GM19397 (cell line): ENCODE measurements around the gene DZIP3.
"Not testable (repeated sequence)": the region's sequence is repeated elsewhere in the genome, so short reads cannot be mapped to it uniquely, and the experiment has no call there.

Source experiments
- ATAC-seq: cut with Tn5 transposase; IDR thresholded peaks from one replicate; pipeline ENCODE4 v1.9.1; 2021; ENCODE audit warnings: mild to moderate bottlenecking, moderate library complexity; ENCODE audit not compliant: unreplicated experiment

The DZIP3 gene

DNA sequence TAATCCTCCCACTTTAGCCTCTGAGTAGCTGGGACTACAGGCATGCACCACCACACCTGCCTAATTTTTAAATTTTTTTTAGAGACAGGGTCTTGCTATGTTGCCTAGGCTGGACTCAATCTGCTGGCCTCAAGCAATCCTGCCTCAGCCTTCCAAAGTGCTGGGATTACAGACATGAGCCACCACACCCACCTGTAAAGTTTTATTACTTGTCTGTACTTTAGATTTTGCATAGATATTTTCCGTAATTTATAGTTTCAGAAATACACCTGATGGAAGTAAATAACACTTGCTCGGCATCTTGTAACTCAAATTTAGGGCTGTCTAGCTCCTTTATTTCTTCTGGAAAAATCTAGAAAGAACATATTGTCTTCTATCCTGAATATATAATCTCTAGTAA lies 5.8 kb downstream of the DZIP3 start:
- ATAC-seq: no peak

DNA sequence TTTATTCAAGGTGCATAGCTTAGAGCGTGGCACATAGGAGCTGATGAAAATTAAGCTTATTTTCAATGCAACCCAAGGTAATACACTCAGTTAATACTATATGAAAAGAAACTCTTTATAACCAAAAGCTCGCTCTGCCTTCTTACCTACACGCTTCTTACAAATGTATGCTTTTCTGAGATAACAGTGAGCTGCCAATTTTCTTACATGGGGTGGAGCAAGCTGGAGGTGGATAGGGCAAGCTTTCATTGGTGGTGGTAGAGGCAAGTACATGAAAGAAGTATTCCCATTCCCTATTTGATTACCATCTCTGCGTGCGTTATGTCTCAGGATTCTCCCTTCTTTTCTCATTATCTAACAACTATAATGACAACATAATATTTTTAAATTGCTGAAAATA lies 8.9 kb downstream of the DZIP3 start:
- no peak for ATAC-seq

- ATAC-seq: no peak
Observed at GRCh38 chr3:108599677-108600409, 10.3 kb downstream of the DZIP3 start.

- peak; percentile 83 for ATAC-seq
Observed at GRCh38 chr3:108602249-108602934, 12.9 kb downstream of the DZIP3 start.

GRCh38 chr3:108602935-108603294 lies 13.4 kb downstream of the DZIP3 start:
- no peak for ATAC-seq

DNA sequence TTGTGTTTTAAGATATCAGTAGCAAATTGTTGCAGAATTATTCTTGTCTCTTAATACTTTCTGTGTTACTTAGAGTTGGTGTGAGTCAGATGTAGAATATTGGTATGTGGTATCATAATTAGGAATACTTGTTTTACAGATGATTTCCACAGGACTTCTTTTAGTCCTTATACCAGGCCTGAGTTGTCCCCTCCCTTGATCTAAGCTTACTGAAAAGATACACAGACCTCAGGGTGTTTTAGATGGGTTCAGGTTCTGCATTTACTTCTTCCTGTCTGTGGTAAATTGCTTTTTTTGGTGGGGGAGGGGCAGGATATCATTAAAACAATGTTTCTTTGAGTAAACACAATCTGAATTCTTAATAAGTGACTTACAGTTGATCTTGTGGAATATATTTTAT lies 14.2 kb downstream of the DZIP3 start:
- no peak for ATAC-seq

DNA sequence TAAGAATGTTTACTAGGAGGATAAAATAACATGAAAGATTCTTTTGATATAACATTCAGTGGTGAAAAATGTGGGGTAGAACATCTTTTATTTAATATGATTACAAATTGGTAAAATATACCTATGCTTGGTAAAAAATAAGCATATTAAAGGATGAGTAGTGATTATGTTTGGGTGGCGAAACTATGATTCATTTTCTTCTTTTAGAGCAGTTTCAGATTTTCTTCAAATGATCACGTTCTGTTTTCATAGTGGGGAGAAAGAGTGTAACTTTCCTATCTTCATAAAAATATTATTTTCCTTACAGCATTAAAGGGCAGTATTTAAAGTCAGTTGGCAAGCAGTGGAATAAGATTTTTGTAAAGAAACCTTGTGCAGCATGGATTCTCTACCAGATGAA lies 15.5 kb downstream of the DZIP3 start:
- no peak for ATAC-seq

DNA sequence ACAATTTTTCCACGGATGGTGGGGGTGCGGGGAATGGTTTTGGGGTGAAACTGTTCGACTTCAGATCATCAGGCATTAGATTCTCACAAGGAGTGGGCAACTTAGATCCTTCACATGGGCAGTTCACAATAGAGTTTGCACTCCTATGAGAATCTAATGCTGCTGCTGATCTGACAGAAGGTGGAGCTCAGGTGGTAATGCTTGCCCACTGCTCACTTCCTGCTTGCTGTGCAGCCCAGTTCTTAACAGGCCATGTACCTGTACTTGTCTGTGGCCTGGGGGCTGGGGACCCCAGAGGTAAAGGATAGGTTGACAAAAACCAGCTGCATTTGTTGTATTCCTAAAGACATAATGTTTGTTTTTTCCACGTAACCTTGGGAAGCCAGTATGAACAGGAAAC lies 16.0 kb downstream of the DZIP3 start:
- no peak for ATAC-seq

- no peak for ATAC-seq
Observed at GRCh38 chr3:108608750-108609149, 19.2 kb downstream of the DZIP3 start.

DNA sequence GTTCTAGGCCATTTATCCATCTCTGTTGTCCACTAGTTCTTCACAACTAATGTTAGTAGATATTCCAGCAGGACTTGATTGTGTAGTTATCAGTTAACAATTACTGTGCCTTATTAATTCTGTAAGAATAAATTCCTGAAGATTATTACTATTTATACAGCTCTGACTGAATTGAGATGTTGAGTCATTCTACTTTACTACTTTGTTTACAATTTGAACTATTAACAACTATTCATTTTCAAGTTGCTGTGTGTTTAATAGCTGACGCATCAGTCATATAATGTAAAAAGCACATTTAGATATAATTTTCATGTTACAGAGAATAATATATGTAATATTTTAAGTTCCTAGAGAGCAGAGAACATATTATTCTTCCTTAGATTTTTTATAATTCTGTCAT lies 21.1 kb downstream of the DZIP3 start:
- no peak for ATAC-seq

DNA sequence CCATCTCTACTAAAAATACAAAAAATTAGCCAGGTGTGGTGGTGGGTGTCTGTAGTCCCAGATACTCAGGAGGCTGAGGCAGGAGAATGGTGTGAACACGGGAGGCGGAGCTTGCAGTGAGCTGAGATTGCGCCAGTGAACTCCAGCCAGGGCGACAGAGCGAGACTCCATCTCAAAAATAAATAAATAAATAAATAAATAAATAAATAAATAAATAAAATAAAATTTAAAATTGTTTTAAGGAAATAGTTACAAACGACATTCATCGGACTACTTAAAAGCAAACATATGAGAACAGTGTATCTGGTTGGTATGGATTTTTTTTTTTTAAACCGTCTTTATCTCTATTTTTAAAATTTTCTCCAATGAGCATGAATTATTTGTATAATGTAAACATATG lies 26.6 kb downstream of the DZIP3 start:
- not testable (repeated sequence) for ATAC-seq

DNA sequence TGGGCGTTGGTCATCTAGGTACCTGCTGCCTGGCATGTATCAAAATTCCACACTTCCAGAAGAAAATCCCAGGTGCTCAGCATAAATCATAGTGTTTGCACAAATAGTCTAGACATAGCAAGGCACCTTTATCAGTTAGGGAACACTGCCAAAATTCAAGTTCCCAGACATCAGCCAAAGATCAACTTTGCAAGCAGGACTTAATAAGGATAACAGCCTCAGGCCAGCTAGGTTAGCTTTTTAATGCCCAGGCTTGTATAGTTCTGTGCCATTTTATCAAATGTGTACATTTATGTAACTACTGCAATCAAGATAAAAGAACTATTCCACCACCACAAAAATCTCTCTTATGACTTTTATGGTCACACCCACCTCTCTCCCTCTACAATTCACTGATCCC lies 30.7 kb downstream of the DZIP3 start:
- no peak for ATAC-seq

GRCh38 chr3:108623504-108623903 lies 34.0 kb downstream of the DZIP3 start:
- no peak for ATAC-seq

DNA sequence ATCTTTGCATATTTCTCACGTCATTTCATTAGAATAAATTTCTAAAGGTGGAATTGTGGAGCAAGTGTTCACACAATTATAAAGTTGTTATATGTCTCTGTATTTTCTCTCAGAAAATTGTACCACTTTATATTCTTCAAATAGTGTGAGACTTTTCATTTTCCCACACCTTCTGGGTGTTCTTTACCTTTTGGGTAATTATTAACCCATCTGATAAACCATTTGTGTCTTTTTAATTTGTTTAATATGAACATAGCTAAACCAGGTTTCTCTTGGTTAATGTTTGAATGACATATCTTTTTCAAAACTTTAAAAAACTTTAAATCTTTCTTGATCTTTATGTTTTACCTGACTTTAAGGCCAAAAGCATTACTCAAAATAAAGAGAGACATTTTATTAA lies 40.5 kb downstream of the DZIP3 start:
- ATAC-seq: no peak

DNA sequence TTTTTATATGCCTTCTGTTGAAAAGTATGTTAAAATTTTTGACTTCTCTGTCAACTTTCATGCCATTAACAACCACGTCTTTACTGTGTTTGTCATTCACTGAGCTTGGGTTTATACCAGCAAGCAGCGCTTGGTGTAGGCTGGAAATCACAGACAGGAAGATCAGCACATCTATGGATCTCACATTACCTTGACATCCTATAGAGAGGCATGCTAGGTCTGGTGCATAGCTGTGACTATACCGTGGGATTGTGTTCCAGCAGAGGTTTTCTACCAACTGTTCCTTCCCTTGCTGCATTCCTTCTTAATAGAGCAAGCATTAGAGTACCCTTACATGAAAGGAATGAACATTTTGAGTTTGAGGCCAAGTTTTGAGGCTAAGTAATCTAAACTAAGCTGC lies 53.0 kb downstream of the DZIP3 start:
- ATAC-seq: no peak

GRCh38 chr3:108645364-108645763 lies 55.8 kb downstream of the DZIP3 start:
- ATAC-seq: no peak

DNA sequence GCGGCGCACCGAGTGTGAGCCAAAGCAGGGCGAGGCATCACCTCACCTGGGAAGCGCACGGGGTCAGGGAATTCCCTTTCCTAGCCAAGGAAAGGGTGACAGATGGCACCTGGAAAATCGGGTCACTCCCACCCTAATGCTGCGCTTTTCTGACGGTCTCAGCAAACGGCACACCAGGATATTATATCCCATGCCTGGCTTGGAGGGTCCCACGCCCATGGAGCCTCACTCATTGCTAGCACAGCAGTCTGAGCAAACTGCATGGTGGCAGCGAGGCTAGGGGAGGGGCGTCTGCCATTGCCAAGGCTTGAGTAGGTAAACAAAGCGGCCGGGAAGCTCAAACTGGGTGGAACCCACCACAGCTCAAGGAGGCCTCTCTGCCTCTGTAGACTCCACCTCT lies 66.1 kb downstream of the DZIP3 start:
- ATAC-seq: not testable (repeated sequence)

DNA sequence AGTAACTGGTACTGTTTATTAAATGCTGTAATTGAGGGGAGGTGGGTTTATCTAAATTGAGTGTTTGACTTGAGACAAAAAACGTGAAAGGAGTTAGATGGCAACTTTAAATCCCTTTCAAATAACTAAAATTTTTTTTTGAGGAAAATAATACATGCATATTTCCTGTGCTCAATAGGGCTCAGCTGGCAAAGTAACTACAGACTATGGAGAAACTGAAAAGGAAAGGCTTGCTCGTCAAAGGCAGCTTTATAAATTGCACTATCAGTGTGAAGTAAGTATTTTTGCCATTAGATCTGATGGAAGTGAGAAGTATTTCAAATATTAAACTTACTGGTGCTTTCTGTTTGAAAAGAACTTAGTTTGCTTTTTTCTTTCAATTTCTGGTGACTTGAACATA lies 72.2 kb downstream of the DZIP3 start:
- ATAC-seq: no peak

- ATAC-seq: peak; percentile 78
Observed at GRCh38 chr3:108662142-108662738, 72.7 kb downstream of the DZIP3 start.

- ATAC-seq: no peak
Observed at GRCh38 chr3:108664266-108664665, 74.7 kb downstream of the DZIP3 start.

DNA sequence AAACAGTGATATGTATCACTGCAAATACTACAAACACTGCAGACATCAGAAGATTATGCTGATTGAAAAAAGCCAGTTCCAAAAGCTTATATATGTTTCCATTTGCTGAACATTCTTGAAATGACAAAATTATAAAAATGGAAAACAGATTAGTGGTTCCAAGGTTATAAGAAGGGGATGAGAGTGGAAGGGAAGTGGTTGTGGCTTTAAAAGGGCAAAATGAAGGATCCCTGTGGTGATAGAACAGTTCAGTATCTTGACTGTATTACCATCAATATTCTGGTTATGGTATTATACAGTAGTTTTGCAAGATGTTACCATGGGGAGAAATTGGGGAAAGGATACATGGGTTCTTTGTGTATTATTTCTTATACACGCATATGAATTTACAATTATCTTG lies 77.8 kb downstream of the DZIP3 start:
- ATAC-seq: no peak

DNA sequence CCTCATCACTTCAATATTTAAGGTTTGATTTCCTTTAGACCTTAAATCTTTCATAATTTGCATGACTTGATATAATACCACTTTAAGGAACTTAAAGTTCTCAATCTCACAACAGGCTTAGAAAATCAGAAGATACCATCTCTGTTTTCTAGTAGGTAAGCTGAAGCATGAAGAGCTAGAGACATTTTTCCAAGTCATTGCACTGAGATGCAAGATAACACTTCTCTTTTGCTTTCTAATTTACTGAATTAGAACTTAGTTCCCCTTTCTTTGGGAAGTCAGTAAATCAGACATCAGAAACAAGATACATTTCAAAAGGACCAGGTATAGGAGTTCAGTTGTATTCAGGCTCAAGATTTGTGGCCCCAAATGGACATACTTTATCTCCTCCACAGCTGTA lies 79.7 kb downstream of the DZIP3 start:
- no peak for ATAC-seq
